Measurements from ENCODE around the gene MARVELD1.

DNA sequence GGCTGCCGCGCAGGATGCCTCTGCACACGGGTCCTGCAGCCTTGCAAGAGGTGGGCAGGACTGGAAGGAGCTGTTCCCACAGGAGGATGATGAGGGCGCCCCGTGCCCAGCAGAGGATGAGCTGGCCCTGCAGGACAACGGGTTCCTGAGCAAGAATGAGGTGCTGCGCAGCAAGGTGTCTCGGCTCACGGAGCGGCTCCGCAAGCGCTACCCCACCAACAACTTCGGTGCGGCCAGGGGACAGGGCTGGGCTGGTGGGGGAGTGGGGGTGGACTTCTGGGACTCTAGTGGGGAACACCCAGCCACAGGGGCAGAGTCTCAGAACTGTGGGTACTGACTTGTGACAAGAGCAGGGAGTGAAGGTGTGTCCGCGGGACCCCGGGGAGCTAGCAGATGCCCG lies 39.4 kb downstream of the MARVELD1 start:
- TF ChIP-seq, protein P1, sequence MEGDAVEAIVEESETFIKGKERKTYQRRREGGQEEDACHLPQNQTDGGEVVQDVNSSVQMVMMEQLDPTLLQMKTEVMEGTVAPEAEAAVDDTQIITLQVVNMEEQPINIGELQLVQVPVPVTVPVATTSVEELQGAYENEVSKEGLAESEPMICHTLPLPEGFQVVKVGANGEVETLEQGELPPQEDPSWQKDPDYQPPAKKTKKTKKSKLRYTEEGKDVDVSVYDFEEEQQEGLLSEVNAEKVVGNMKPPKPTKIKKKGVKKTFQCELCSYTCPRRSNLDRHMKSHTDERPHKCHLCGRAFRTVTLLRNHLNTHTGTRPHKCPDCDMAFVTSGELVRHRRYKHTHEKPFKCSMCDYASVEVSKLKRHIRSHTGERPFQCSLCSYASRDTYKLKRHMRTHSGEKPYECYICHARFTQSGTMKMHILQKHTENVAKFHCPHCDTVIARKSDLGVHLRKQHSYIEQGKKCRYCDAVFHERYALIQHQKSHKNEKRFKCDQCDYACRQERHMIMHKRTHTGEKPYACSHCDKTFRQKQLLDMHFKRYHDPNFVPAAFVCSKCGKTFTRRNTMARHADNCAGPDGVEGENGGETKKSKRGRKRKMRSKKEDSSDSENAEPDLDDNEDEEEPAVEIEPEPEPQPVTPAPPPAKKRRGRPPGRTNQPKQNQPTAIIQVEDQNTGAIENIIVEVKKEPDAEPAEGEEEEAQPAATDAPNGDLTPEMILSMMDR (IDR thresholded peaks at IDR 0.05; ENCODE audit: low read length) = no peak
- TF ChIP-seq EZH2phosphoT487 (IDR thresholded peaks at IDR 0.05; ENCODE audit: low read length) = no peak
